ENCODE data around the gene GCLM.

The GCLM gene

DNA sequence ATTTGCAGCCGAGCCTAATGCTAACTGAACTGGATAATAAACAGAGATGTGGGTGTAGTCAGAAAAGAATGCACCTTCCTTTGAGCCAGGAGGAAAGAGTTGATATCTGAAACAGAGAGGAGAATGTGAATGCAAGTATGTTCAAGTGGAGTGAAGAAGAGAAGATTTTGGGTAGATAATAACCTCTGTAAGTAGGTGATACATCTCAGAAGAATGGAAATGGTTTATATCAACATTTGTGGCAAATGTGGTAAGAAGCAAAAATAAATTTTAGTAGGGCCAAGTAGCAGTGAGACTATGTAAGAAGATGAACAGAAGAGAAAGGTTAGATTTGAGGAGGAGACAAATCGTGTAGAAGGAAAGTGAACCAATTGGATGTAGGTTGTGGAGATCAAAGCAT is 28.5 kb downstream of the GCLM start:
- TF ChIP-seq ZFX (IDR thresholded peaks at IDR 0.05): no peak
- TF ChIP-seq, protein P1, sequence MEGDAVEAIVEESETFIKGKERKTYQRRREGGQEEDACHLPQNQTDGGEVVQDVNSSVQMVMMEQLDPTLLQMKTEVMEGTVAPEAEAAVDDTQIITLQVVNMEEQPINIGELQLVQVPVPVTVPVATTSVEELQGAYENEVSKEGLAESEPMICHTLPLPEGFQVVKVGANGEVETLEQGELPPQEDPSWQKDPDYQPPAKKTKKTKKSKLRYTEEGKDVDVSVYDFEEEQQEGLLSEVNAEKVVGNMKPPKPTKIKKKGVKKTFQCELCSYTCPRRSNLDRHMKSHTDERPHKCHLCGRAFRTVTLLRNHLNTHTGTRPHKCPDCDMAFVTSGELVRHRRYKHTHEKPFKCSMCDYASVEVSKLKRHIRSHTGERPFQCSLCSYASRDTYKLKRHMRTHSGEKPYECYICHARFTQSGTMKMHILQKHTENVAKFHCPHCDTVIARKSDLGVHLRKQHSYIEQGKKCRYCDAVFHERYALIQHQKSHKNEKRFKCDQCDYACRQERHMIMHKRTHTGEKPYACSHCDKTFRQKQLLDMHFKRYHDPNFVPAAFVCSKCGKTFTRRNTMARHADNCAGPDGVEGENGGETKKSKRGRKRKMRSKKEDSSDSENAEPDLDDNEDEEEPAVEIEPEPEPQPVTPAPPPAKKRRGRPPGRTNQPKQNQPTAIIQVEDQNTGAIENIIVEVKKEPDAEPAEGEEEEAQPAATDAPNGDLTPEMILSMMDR (conservative IDR thresholded peaks at IDR 0.05): no peak
- no peak overlapping the region for H3K27ac ChIP-seq

DNA sequence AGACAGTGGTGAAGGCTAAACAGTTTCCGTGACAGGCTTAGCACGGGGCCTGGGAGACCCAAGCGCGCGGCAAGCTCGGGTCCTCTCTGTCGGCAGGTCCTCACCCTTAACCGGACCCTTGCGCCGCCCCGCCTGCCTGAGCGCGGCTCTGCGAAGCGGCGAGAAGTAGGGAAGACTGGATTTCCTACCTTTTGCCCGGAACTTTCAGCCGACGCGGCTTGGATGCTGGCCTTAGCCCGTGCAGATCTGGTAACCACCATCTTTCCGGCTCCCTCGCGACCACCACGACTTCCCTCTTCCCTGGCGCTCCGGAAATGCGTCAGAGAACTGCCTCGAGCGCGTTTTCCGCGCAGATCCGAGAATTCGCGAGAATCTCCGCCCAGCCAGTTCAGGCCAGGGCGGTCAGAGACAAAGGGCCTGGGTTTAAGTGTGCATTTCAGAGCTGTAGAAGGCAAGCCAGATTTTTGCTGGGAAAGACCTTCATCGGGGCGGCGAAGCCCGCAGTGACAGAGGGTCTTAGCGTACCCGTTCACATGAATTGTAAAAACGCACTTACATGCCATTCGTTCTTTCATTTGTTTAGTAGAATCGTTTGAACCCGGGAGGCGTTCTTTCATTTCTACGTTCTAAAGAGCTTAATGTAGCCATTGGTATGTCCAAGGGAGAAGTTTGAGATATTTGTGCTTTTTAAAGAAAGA is 30.2 kb downstream of the GCLM start, which contains the start of gene DNTTIP2:
Gene DNTTIP2, minus strand, starts transcription at position 318 of the 698 bp plus-strand sequence. Its CDS starts 58 bp downstream, at position 260.
- peak; percentile 64 for TF ChIP-seq ZFX (IDR thresholded peaks at IDR 0.05)
- TF ChIP-seq, protein P1 (conservative IDR thresholded peaks at IDR 0.05): no peak
- H3K27ac ChIP-seq: peak within 1 kb of the TSS; percentile 85

DNA sequence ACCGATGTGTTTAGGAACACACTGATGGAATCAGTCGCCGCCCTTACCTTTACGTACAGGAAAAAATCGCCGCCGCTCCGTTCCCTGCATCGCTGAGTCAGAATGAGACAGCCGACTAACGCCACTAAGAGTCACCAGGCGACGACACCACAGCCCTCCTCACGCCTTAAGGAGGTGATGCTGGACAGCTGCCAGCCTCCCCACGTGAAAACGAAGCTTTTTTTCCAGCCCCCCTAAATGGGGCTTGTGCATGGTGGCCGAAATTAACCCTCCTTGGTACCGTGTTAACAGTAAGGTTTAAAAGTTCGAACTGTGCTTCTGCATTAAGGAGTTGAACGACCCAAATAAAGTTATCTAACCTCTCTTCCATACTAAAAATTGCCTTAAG is 30.7 kb downstream of the GCLM start:
- peak overlapping the region; percentile 85 for H3K27ac ChIP-seq
- TF ChIP-seq, protein P1 (conservative IDR thresholded peaks at IDR 0.05): no peak
- no peak for TF ChIP-seq ZFX (IDR thresholded peaks at IDR 0.05)

DNA sequence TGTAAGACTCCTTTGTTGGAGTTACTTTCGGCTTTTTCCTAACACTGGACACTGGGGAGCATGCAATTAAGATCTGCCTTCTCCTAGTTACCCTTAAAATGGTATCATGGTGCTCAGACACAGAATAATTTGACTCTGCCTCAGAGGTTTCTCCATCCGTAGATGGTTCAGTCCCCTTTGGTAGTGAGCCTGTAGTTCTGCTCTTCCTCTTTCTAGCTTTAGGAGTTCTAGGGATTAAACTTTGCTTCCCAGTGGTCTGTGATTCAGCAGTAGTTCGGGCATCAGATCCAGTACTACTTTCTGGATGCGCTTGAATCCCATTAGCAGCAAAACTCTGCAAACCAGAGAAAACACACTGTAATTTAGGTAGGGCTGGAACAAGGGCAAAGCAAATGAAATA is 31.7 kb downstream of the GCLM start:
- no peak overlapping the region; the same call in 1 of the 2 replicates for H3K27ac ChIP-seq
- TF ChIP-seq, protein P1 (conservative IDR thresholded peaks at IDR 0.05): no peak
- no peak for TF ChIP-seq ZFX (IDR thresholded peaks at IDR 0.05)

DNA sequence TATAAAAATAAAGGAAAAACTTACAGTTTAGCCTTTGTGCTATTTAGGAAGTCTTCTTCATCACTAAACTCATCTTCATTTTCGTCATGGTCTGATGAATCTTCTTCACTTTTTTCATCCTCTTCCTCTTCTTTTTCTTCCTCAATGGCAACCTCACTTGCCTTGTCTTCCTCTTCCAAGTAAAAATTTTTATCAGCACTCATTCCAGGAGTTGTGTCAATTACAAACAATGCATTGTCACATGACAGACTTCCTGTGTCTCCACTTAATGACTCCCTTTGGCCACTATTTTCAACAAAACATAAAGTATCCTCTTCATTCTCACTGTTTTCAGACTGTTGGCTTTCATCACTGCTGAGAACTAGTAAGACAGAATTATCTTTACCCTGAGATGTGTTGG is 33.0 kb downstream of the GCLM start:
- TF ChIP-seq ZFX (IDR thresholded peaks at IDR 0.05): no peak
- TF ChIP-seq, protein P1 (conservative IDR thresholded peaks at IDR 0.05): no peak
- no peak overlapping the region for H3K27ac ChIP-seq

DNA sequence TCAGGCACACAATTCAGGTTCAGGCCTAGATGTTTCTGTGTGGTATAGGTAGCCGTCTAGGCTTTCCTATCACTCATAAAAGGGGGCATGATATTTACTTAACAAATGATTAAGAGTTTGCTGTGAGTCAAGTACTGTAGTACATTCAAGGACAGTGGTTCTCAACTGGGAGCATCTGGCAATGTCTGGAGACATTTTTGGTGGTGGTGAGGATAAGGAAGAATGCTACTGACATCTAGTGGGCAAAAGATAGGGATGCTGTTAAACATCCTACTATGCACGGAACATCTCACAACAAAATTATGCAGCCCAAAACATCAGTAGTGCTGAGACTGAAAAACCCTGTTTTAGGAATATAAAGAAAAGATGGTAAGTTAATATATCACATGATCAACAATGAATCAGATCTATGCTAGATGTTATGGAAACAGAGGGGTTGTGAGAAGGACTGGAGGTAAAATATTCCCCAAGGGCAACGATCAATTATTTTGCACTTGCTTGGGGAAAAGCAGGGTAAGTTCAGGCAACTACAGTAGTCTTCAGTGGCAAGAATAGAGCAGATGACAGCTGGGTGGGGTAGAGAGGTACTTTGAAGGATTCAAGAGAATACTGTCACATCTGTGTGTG is 35.1 kb downstream of the GCLM start:
- H3K27ac ChIP-seq: no peak overlapping the region
- TF ChIP-seq ZFX (IDR thresholded peaks at IDR 0.05): no peak
- TF ChIP-seq, protein P1 (conservative IDR thresholded peaks at IDR 0.05): peak; percentile 77

DNA sequence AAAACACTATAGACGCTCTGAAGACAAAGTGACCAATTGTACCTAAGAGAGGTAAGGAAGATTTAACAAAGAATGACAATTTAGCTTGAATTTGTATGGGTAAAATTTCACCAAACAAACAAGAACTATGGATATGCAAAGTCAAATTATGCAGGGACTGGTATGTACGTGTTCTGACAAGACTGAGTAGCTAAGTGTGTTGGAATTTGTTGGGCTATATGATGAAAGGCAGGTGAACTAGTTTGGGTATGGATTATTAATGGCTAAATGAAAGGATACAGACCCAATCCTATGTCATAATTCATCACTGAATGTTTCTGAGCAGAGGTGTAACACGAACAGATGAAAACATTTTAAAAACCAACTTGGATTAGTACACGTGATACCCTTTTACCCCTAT is 37.9 kb downstream of the GCLM start:
- no peak overlapping the region for H3K27ac ChIP-seq
- TF ChIP-seq ZFX (IDR thresholded peaks at IDR 0.05): no peak
- TF ChIP-seq, protein P1 (conservative IDR thresholded peaks at IDR 0.05): no peak

All from C4-2B (cell line).